Fibroblast of skin of left biceps (primary cell): ENCODE results near the gene LCE2D.
"Not testable (repeated sequence)": the region's sequence is repeated elsewhere in the genome, so short reads cannot be mapped to it uniquely, and the experiment has no call there.

Experiments
- DNase-seq, 2 experiments: peaks; one replicate each; pipeline ENCODE4 v3.0.0-alpha.2; 2013; ENCODE audit warnings: low read depth in 2 of 2

The LCE2D gene

GRCh38 chr1:152663098-152663497 lies at the start of gene LCE2D:
Gene LCE2D (plus strand): TSS chr1:152663380. CDS start chr1:152664106, 726 bp downstream.
- DNase-seq, result no peak

- DNase-seq, result no peak
Measured at GRCh38 chr1:152613511-152613910, 49.7 kb upstream of the LCE2D start, which contains the start of gene LCE3B. Gene LCE3B (plus strand): TSS chr1:152613811. CDS start chr1:152613811, 0 bp downstream.

DNA sequence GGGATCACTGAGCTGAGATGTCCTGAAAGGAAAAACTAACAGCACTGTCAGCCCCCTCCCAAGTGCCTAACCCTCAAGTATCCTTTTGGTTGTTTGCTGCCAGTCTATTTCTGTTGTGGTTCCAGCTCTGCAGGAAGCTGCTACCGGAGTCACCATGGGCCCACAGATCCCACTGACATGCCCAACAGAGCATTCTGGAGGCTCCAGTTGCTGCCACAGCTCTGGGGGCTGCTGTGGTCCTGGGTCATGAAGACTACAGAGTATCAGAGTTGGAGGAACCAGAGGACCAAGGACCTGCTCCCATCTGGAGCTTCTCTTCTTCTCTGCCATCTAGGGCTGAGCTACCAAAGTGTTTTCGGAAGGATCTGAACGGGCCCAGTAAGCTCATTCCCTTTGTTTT lies 41.2 kb upstream of the LCE2D start:
- DNase-seq, result no peak

GRCh38 chr1:152622803-152623202 lies 40.4 kb upstream of the LCE2D start, which contains the start of gene LCE3A:
Gene LCE3A (minus strand): TSS chr1:152623103. CDS start chr1:152623103, 0 bp downstream.
- DNase-seq, result no peak

DNA sequence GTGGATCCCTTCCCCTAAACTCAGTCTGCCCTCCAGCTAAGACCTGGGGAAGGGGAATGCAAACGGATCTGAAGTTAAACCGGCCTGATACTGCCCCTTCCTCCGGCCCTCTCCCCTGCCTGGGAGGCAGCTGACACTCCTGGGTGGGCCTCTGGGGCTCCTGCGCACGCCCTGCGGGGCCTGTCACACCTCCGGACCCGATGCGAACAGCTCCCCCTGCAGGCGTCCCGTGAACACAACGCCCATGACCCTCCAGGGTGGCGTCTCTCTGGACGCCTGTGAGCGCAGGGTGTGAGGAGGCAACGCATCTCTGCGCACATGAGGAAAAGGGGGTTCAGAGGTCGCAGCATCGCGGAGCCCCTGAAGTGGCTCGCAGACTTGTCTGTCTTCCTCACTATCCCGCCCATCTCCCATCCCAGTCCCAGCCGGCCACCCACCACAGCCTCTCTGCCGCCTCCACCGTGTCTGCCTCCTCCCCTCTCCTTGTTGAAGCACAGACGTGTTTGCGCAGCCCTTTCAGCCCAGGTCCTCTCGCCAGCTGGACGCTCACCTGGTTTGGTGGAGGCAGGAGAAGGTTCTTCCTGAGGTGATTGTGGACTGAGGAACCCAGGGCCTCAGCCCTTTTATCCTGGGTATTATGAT lies 39.9 kb upstream of the LCE2D start:
- no peak for DNase-seq

DNA sequence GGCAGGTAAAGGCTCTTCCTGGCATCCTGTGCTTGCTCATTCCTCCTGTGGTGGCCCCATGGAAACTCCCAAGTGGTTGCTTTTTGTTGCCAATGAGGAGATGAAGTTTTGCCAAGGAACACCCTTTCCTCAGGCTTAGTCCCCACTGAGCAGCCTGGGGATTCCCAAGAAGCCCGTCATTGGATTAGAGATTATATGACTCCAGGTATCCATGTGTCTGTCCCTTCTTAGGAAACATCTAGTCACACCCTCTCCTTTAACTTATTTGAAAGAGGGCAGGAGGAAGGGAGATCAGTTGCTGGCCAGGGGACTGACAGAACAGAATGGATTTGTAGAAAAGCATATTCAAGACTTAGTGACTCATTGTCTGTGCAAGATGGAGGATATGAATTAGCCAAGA lies 36.4 kb upstream of the LCE2D start:
- no peak for DNase-seq

DNA sequence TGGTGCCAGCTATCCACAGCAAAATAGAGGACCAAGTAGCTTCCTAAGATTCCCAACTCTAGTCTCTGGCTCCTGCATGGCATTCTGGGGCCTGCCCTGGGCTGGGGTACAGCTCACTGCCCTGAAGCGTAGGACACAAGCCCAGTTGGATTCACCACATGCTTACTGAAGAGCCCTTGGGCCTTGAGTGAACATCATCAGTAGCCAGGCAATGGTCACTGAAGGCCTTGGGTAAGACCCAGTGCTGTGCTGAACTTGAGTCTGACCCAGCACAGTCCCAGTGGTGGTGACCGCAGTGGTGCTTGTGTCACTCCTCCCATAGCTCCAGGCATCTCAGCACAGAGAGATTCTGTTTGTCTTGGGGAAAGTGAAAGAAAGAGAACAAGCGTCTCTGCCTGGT lies 32.6 kb upstream of the LCE2D start:
- DNase-seq, result no peak

GRCh38 chr1:152640351-152640750 lies 22.8 kb upstream of the LCE2D start:
- DNase-seq, result no peak

- DNase-seq, result no peak
Measured at GRCh38 chr1:152643945-152644344, 19.2 kb upstream of the LCE2D start.

- DNase-seq, result no peak
Measured at GRCh38 chr1:152645146-152645545, 18.0 kb upstream of the LCE2D start.

DNA sequence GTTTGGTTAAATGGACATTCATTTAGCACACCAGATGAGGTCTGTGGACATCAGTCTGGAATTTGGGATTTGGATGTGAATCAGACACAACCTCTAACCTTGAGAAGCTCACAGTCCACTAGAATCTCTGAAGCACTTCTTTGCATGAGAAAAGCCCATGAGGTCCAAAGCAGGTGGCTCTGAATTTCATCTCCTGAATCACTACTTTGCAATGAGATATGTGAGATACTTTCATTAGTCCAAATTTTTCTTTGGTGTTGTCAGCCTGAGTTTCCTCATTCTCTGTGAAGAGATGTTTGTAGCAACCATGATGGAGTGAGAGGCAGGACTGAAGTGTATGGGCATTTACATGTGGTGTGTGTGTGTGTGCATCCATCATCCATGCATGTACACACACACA lies 16.5 kb upstream of the LCE2D start:
- DNase-seq, result no peak

DNA sequence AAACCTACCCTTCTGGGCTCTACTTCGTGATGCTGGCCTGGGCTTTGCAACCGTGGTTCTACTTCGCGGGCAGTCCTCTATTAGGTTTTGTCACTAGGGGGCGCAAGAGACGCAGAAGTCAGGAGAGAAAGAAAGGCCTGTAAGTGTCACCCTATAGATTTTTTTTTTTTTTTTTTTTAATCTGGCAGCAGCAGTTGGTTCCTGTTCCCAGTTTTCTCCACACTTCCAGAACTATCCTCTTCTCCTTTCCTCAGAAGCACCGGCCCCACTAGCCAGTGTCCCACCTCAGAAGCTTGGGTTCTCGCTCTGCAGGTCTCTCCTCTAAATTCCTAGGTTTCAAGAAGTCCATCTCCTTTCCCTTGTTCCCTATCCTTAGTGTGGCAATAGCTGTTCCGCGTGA lies 9.1 kb upstream of the LCE2D start:
- DNase-seq, result peak in 1 of 2 experiments; percentile 5

DNA sequence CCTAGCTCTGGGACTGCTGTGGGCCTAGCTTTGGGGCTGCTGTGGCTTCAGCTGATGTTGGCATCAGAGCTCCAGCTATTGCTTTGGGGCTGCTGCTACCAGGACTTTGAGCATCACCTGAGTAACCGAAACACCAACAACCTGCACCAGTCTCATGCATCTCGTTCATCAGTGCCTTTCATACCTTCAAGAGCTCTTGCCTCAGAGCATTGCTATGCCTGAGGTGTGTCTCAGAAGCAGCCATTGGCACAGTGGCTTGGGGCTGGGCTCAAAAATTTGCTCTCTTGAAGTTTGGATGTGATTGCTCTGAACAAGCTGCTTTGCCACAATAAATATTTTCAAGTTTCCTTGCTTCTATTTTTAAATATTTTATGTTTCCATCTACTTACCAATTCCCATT lies 6.7 kb upstream of the LCE2D start:
- DNase-seq, result no peak

DNA sequence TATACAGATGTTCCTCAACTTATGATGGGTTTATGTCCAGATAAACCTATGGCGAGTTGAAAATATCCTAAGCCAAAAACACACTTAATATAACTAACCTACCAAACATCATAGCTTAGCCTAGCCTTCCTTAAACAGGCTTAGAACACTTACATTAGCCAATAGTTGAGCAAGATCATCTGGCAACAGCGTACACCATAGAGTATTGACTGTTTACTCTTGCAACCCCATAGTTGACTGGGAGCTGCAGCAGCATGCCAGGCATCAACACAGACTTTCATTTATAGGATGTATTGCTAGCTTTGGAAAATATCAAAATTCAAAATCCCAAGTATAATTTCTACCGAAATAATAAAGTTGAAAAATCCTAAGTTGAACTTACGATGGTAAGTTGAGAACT lies 5.5 kb upstream of the LCE2D start:
- DNase-seq, result no peak

DNA sequence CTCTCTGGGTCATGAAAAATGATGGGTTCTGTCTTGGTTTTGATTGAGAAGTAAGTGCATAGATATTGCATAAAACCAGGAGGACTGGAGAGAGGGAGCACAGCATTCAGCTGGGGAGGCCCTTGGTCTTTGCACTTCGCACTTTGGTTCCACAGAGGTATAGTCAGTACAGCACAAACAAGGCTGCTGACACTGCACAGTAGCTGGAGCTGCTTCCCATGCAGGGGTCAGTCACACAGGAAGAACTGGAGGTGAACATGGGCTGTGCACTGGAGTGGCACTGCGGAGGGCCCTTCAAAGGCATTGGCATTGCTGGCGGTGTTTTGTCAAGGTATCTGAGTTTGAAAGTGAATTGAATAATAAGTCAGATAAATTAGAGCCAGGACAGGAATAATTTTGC lies 4.5 kb upstream of the LCE2D start:
- no peak for DNase-seq

DNA sequence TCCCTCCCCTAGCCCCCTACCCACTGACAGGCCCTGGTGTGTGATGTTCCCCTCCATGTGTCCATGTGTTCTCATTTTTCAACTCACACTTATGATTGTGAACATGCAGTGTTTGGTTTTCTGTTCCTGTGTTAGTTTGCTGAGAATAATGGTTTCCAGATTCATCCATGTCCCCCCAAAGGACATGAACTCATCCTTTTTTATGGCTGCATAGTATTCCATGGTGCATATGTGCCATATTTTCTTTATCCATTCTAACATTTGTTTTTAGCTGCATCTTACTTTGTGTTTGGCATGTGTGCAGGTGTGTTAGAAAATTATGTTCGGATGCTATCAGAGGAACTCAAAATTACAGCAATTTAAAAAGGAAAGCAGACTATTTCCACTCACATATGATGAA lies 3.0 kb downstream of the LCE2D start:
- DNase-seq, result not testable (repeated sequence)

DNA sequence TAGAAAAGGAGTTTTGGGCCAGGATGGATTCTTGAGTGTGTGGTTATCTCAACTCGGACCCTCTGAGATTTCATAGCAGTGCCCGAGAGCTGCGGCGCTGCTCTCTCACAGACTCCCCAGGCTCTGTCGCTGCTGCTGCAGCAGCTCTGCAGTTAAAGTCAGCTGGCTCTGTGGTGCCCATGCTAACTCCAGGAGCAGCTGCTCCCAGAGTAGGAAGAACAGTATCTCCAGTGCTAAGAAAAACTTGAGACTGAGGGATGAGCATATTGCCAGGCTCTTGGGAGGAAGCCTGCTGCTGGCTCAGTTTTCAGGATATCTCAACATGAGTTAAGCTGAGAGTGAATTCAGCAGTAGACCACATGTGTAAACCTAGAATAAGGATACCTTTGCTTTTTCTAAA lies 4.5 kb downstream of the LCE2D start:
- DNase-seq, result no peak

DNA sequence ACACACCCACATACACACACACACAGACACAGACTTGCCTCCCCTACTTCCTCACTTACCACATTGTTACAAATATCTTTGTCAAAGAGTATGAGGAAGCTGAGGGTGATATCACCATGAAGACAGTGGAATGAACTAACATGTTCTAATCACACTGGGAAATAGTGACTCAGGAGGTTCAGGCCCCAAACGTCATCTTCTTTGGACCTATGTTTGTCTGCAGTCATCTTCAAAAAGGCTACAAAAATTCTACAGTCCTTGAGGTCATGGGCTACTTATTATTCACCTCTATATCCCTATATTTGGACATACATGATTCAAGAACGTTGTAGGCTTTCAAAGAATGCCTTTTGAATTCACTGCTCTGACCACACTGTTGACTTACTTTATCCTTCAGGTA lies 9.8 kb downstream of the LCE2D start:
- DNase-seq, result no peak

GRCh38 chr1:152674983-152675382 lies 11.8 kb downstream of the LCE2D start, which contains the start of gene LCE2C:
Gene LCE2C (plus strand): TSS chr1:152675279. CDS start chr1:152676016, 737 bp downstream.
- DNase-seq, result not testable (repeated sequence)

GRCh38 chr1:152679459-152679858 lies 16.3 kb downstream of the LCE2D start:
- DNase-seq, result no peak

DNA sequence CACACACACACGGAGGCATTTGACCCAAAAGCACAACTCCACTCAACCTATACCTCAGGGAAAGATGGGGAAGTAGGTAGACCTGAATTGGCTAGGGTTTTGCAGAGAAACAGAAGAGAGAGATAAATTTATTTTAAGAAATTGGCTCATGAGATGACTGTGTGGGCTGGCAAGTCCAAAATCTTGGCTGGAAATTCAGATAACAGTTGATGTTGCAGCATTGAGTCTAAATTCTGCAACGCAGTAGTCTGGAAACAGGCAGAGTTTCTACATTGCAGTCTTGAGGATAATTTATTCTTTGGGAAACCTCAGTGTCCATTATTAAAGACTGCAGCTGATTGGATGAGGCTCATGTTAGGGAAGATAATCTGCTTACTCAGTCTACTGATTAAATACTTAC lies 18.4 kb downstream of the LCE2D start:
- no peak for DNase-seq

DNA sequence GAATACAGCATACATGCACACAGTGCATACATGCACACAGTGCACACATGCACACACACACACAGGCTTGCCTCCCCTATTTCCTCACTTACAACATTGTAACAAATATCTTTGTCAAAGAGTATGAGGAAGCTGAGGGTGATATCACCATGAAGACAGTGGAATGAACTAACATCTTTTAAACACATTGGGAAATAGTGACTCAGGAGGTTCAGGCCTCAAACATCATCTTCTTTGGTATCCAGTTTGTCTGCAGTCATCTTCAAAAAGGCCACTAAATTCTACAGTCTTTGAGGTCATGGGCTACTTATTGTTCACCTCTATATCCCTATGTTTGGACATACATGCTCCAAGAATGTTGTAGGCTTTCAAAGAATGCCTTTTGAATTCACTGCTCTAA lies 20.7 kb downstream of the LCE2D start:
- DNase-seq, result no peak

- not testable (repeated sequence) for DNase-seq
Measured at GRCh38 chr1:152685823-152686222, 22.6 kb downstream of the LCE2D start, which contains the start of gene LCE2B. Gene LCE2B (plus strand): TSS chr1:152686123. CDS start chr1:152686844, 721 bp downstream.
